ENCODE measurements around the gene ADAMTS19. TPM values are rescaled to one million over a fixed set of nuclear protein-coding genes. Genes with fewer than 3 reads are reported as not detected.

Gene ADAMTS19
- total RNA-seq, 1 experiment from 2014 or later = 20.3 TPM

DNA sequence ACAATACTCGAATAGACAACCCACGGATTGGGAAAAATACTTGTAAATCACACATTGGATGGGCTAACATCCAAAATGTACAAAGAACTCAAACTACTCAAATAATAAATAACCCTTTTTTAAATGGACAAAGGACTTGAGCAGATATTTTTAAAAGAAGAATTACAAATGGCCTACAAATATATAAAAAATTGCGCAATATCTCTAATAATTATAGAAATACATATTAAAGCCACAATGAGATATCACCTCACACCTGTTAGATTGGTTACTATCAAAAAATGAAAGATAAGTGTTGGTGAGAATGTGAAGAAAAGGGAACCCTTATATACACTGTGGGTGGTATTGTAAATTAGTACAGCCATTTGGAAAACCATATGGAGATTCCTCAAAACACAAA lies 40.8 kb upstream of the ADAMTS19 start:
- Histone ChIP-seq H3K79me1 (ENCODE audit: insufficient read depth, low read depth, low read length, poor library complexity, severe bottlenecking) (no peaks in the 10 kb centered on the region), H2AFZ (ENCODE audit: low read length) (no peak overlapping the region), H3K9ac (ENCODE audit: extremely low read depth, insufficient read length, low read length) (no peak overlapping the region), H4K8ac (replicated peaks; ENCODE audit: insufficient read length, low read depth, low read length) (no peak overlapping the region), H3K4ac (ENCODE audit: low read depth, low read length) (no peak overlapping the region), H3K56ac (ENCODE audit: insufficient read length, low read depth, low read length) (no peak overlapping the region), H2BK120ac (ENCODE audit: low read depth, low read length, poor library complexity, severe bottlenecking) (no peak overlapping the region), H2BK15ac (ENCODE audit: low read depth, low read length) (no peak overlapping the region), H4K91ac (ENCODE audit: insufficient read length, low read depth, low read length) (no peak overlapping the region), H3K23me2 (ENCODE audit: insufficient read length, low read depth, low read length, poor library complexity, severe bottlenecking) (no peaks in the 10 kb centered on the region), H2AK5ac (ENCODE audit: insufficient read length, low read length) (no peak overlapping the region), H3K23ac (ENCODE audit: insufficient read length, low read depth, low read length) (no peak overlapping the region), H3K9me3 (ENCODE audit: control insufficient read depth, low read depth, low read length) (no peaks in the 10 kb centered on the region), H3K18ac (ENCODE audit: insufficient read length, low read depth, low read length) (no peak overlapping the region), H3K4me1 (ENCODE audit: insufficient read depth, low read length) (no peaks in the 10 kb centered on the region), H3K27ac (ENCODE audit: insufficient read length, low read depth, low read length) (no peak overlapping the region), H2BK5ac (ENCODE audit: insufficient read length, low read length) (no peak overlapping the region), H3T11ph (ENCODE audit: low read length) (no peak overlapping the region), H4K5ac (ENCODE audit: insufficient read length, low read depth, low read length) (no peak overlapping the region), H3K27me3 (ENCODE audit: insufficient read depth, low read length) (no peaks in the 10 kb centered on the region), H2BK12ac (ENCODE audit: insufficient read length, low read depth, low read length) (no peak overlapping the region), H3K79me2 (ENCODE audit: insufficient read depth, low read length) (no peaks in the 10 kb centered on the region), H3K14ac (ENCODE audit: insufficient read depth, low read length) (no peak overlapping the region), H4K20me1 (ENCODE audit: control insufficient read depth, insufficient read depth, insufficient read length) (no peaks in the 10 kb centered on the region), H3K4me2 (ENCODE audit: insufficient read depth, insufficient read length, low read length) (no peak overlapping the region), H2BK20ac (ENCODE audit: low read depth, low read length, poor library complexity, severe bottlenecking) (no peak overlapping the region)
- H3K27ac Mint-ChIP-seq = no peak overlapping the region
- no peak overlapping the region for H3K4me3 Mint-ChIP-seq
- peaks cover 2 to 12% of the 10 kb centered on the region in 2 experiments; a peak in 3 of 5 replicates for H3K9me3 Mint-ChIP-seq
- no peaks in the 10 kb centered on the region for H3K4me1 Mint-ChIP-seq
- TF ChIP-seq, protein P1, sequence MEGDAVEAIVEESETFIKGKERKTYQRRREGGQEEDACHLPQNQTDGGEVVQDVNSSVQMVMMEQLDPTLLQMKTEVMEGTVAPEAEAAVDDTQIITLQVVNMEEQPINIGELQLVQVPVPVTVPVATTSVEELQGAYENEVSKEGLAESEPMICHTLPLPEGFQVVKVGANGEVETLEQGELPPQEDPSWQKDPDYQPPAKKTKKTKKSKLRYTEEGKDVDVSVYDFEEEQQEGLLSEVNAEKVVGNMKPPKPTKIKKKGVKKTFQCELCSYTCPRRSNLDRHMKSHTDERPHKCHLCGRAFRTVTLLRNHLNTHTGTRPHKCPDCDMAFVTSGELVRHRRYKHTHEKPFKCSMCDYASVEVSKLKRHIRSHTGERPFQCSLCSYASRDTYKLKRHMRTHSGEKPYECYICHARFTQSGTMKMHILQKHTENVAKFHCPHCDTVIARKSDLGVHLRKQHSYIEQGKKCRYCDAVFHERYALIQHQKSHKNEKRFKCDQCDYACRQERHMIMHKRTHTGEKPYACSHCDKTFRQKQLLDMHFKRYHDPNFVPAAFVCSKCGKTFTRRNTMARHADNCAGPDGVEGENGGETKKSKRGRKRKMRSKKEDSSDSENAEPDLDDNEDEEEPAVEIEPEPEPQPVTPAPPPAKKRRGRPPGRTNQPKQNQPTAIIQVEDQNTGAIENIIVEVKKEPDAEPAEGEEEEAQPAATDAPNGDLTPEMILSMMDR (conservative IDR thresholded peaks at IDR 0.05) = no peak
- no CpG with 5 or more reads among the region's 3 CpGs for WGBS (ENCODE audit: extremely low coverage, insufficient read length, low lambda C conversion rate)
- no peak for DNase-seq
- H3K27me3 Mint-ChIP-seq (ENCODE audit: low read depth) = no peaks in the 10 kb centered on the region
- peaks cover 0 to 9% (median 0%) of the 10 kb centered on the region in 3 experiments; a peak in 1 of 7 replicates for H3K36me3 Mint-ChIP-seq (ENCODE audit: insufficient read depth in 1 of 3, low read depth in 3 of 3)
